Left lobe of liver (tissue), 2 donors: ENCODE data around the gene ARHGEF16. TPM values are rescaled to one million over a fixed set of nuclear protein-coding genes. Genes with fewer than 3 reads are reported as not detected.

ENCODE experiments used
- ATAC-seq: fragments of 200-7000 bp; cut with Tn5 transposase; one replicate; pipeline ENCODE4 v1.9.1; 2020; ENCODE audit warnings: mild to moderate bottlenecking, moderate library complexity
- DNase-seq: peaks from one replicate; pipeline ENCODE4 v3.0.0-alpha.2; 2020; ENCODE audit warnings: low spot score
- total RNA-seq: library from RNA; stranded (reverse); gene quantifications from one replicate; pipeline ENCODE4 v1.2.1, GENCODE V29; 2021
- donor health status: DM: no; HTN: no; CAD: no; lungs with moderate emphysema.
- donor health status: DM: no; HTN: yes; CAD: no.

Gene ARHGEF16
- total RNA-seq, 1 donor from 2014 or later, result 8.1 TPM

- DNase-seq, result no peak
- no peak for ATAC-seq
Observed at GRCh38 chr1:3420218-3420951, 34.1 kb upstream of the ARHGEF16 start.

DNA sequence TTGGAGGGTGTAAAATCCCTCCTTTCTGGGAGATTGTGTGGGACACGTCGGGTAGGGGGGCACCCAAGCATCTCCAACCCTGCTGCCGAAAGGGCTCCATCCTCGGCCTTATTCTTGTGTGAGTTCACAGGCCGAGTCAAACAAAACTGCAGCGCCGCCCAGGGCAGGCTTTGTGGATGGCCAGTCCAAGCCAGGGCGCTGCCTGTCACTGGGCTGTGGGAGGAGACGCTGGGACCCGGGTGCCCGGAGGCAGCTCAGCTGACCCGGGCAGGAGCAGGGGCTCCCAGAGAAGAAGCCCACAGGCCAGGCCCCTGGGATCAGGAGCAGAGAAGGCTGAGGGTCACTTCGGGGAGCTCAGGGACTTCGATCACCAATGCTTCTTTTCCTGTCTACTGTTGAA, 31.8 kb upstream of the ARHGEF16 start:
- DNase-seq (no peak), ATAC-seq (no peak)

- DNase-seq (no peak), ATAC-seq (peak; percentile 49)
Observed at GRCh38 chr1:3423245-3423829, 31.1 kb upstream of the ARHGEF16 start.

DNA sequence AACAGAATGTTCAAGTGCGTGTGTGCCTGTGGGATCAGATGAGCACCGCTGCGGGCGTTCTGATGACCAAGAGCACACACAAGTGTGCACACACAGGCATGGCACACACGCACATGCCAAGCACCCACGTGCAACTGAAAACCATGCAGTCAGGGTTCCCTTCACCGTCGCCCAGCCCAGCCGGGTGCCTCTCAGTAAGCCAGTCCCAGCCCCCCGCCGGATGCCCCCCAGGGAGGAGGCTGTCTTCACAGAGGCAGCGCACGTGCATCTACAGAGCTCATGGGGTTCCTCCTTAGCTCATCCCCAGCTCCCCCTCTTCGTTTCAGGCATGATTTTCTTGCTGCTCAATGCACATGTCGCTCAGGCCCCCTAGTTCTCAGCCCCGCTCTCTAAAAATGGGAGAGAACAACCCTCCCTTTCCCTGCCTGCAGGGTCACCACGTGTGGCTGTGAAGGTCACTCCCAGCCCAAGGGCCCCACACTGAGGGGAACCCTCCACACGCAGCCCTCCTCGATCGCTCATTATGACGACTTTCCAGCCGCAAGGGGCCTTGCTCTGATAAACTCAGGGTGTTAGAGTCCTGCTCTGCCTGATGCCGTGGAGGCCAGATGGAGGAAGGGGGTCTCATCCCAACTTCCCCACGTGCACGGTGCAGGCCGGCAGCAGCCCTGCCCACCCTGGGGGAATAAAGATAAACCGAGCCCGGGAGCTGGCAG, 30.4 kb upstream of the ARHGEF16 start:
- DNase-seq, result no peak
- no peak for ATAC-seq

- DNase-seq, result no peak
- no peak for ATAC-seq
Observed at GRCh38 chr1:3425486-3426215, 28.8 kb upstream of the ARHGEF16 start.

DNA sequence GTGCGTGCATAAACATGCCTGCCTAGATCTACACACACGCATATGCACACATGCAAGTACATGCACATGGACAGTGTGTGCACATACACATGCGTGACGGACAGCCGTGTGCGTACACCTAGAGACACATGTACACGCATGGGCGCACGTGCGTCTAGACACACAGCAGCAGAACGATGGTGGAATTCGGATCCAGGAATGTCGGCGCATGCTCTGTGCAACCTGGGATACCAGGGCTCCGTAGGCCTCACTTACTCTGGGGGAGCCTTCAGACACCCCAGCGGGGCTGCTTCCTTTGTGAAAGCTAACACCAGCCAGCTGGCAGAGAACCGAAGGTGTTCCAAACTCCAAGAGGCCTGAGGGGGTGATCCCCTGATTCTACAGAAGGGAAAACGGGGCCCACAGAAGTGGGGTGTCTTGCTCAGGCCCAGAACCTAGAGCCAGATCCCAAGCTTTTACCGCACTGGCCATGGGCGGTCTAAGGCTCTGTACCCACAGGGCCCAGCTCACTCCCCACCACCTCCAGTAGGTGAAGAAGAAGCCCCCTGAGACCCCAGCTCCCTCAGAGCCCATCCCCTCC, 27.4 kb upstream of the ARHGEF16 start:
- DNase-seq, result no peak
- no peak for ATAC-seq

DNA sequence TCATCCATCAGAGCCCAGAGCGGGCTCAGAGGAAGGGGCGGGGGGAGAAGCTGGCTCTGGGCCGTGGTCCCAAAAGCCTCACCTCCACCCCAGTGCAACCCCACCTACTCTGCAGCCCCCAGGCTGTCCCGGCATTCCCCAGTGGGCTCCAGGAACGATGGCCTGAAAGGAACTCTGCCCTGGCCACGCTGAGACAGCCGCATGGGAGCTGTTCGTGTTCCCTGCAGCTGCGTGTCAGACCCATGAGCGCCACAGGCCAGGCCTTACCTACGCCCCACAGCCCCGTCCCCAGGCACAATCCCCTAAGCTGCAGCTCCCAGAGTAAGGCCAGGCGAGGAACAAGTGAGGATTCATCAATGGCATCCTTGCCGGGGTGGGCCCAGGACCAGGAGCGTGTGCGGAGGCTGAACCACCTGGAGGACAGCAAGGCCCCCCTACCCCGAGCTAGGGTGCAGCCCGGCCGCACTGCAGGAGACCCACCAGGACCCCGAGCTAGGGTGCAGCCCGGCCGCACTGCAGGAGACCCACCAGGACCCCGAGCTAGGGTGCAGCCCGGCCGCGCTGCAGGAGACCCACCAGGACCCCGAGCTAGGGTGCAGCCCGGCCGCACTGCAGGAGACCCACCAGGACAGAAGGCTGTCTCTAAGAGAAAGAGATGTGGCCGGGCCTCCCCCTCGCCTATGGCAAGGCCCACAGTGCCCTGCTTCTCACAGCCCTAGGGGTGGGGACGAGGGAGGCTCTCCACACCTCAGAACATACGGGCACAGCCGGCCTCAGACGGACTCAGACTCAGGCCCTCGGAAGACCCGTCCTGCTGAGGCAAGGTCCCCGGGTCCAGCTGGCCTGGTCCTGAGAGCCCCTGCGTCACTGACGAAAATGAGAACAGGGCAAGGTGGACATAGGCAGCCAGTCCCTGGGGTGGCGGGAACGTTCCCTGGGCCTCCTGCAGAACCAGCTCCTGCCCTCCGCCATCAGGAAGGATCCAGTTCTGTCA, 26.5 kb upstream of the ARHGEF16 start:
- DNase-seq, result no peak
- ATAC-seq, result no peak

DNA sequence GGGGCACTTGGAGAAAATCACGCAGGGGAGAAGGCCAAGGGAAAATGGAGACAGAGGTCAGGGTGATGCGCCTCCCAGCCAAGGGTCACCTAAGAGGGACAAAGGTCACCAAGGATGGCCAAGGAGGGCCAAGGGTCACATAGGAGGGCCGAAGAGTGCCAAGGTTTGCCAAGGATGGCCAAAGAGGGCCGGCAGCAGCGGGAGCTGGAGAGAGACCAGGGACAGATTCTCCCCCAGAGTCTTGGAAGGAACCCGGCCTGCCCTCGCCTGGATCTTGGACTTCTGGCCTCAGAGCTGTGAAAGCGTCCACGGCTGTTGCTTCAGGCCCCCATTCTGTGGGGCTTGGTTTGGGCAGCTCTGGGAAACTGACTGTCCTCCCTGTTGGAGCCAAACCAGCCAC, 25.6 kb upstream of the ARHGEF16 start:
- DNase-seq (no peak), ATAC-seq (no peak)

GRCh38 chr1:3429320-3429719, 25.1 kb upstream of the ARHGEF16 start:
- no peak for DNase-seq

GRCh38 chr1:3429766-3430165, 24.7 kb upstream of the ARHGEF16 start:
- DNase-seq (no peak), ATAC-seq (no peak)

More at GRCh38 chr1:3429320-3429719, 25.1 kb upstream of the ARHGEF16 start:
- no peak for ATAC-seq

DNA sequence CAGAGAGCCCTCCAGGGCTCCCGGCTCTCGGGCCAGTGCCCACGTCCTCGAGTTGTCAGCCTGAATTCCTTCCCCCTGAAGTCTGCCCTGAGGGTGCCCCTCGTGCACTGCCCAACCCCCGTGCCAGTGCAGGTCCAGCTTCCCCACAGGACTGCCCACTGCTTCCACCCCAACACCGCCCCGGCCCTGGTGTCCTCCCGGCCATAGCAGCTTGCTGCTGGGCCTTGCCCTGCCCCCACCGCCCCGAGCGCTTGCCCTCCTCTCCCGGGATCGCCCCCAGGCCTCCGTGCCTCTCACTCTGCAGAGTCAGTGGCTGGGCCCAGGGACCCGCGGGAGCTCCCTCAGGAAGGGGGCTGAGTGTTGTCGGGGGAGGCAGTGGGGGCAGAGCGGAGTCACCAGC, 24.1 kb upstream of the ARHGEF16 start:
- ATAC-seq, result no peak

DNA sequence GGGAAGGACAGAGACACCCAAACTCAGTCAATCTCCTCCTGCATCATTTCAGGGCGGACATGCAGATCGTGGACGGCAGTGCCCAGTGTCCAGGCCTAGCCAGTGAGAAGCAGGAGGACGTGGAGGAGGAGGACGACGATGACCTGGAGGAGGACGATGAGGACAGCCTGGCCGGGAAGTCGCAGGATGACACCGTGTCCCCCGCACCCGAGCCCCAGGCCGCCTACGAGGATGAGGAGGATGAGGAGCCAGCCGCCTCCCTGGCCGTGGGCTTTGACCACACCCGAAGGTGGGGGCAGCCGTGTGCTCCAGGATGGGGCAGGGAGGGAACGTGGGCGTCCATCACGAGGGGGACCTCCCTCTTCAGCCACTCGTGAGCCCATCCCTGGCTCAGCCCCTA, 23.6 kb upstream of the ARHGEF16 start:
- DNase-seq (no peak), ATAC-seq (no peak)

More for the DNA sequence above, 24.1 kb upstream of the ARHGEF16 start:
- DNase-seq, result no peak

- ATAC-seq (peak; percentile 26), DNase-seq (no peak)
Observed at GRCh38 chr1:3431266-3431665, 23.2 kb upstream of the ARHGEF16 start.

DNA sequence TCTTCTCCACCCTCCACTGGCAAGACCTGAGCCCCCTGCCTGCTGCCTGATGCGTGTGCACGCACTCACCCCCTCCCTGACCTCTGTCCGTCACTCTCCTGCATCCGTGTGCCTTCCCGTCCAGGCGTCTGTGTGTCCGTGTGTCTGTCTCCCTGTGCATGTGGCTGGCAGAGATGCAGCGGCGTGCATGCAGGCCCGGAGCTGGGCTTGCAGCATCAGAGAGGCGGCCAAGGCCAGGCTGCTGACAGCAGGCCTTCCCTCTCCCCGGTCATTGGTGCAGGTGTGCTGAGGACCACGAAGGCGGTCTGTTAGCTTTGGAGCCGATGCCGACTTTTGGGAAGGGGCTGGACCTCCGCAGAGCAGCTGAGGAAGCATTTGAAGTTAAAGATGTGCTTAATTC, 22.8 kb upstream of the ARHGEF16 start:
- no peak for DNase-seq
- no peak for ATAC-seq

- no peak for DNase-seq
Observed at GRCh38 chr1:3432306-3432705, 22.2 kb upstream of the ARHGEF16 start.

GRCh38 chr1:3433076-3433475, 21.4 kb upstream of the ARHGEF16 start:
- ATAC-seq (no peak), DNase-seq (no peak)

More at GRCh38 chr1:3432306-3432705, 22.2 kb upstream of the ARHGEF16 start:
- no peak for ATAC-seq

DNA sequence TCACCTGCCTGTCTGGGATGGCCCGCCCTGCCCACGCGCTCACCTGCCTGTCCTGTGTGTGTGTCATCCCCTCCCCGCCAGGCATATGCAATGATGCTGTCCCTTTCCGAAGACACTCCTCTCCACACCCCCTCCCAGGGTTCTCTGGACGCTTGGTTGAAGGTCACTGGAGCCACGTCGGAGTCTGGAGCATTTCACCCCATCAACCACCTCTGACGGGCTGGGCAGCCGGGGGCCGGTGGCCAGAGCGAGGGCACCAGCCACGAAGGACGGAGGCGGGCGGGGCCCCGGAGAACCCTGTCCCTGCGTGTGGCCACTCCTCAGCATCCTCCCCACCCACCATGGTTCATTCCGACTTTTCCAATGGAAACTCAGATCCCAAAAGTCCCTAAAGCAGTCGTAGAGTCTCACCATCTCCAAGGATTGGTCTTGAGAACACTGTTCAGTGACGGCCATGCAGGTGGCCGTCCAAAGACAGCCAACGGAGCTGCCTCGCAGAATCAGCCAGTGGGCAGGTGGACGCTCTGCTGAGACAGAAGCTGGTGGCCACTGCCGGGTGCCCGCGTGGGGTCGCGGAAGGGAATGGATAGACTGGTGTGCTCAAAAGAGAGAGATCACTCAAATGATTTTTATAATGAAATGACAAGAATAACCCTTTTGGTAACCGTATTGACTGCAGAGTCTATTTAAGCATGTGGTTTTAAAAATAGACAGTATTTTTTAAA, 20.7 kb upstream of the ARHGEF16 start:
- no peak for DNase-seq
- no peak for ATAC-seq

GRCh38 chr1:3434406-3435110, 19.9 kb upstream of the ARHGEF16 start:
- ATAC-seq, result no peak
- DNase-seq, result no peak
